CD4-positive, alpha-beta T cell treated with Interleukin-2 at 100 ng/mL for 4 hours (primary cell): ENCODE results near the gene ARHGEF40.
"Not testable (repeated sequence)": the region's sequence is repeated elsewhere in the genome, so short reads cannot be mapped to it uniquely, and the experiment has no call there.

Source experiments
- DNase-seq: peaks from one replicate; pipeline ENCODE4 v3.0.0-alpha.2; 2020; ENCODE audit warnings: low spot score

Gene ARHGEF40

GRCh38 chr14:21039585-21040369, 30.3 kb upstream of the ARHGEF40 start:
- DNase-seq, result peak; percentile 49

GRCh38 chr14:21040370-21040925, 29.7 kb upstream of the ARHGEF40 start:
- DNase-seq, result no peak

GRCh38 chr14:21040941-21041340, 29.2 kb upstream of the ARHGEF40 start:
- DNase-seq, result not testable (repeated sequence)

DNA sequence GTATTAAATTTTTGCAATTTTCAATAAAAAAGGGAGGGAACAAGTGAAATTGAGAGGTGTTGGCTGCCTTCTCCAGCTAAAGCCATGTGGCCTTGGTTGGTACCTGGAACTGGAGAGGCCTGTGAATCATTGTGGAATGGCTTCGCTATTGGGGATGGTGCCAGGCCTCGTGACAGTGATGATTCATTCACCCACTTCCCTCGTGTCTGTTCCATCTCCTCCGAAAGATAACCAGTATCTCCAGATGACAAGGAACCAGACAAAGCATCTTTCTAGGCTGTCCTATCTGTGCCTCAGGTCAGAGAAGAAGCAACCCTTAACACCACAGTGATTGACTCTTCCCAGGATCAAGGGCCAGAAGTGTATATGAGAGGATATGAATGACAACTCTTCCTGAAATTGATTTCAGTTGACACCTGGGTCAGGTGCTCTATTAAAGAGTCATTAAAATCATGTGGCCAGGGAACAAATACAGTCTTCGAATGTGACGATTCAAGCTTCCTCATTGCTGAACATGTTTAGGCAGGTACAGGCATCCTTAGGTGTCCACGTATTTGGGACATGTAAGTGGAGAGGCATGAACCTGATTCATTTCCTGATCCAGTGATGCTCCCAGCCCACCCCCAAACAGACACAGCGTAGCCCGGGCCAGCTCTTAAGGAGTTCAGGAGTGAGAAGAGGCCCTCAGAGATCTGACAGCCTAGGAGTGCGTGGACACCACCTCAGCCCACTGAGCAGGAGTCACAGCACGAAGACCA, 28.2 kb upstream of the ARHGEF40 start, which contains the start of gene RNASE7:
Gene RNASE7 (plus strand): TSS at position 687 of the 758 bp plus-strand sequence. CDS start 631 bp downstream, outside the sequence.
- DNase-seq, result no peak

- no peak for DNase-seq
These were observed 27.2 kb upstream of the ARHGEF40 start for GRCh38 chr14:21042918-21043317.

GRCh38 chr14:21043387-21043973, 26.6 kb upstream of the ARHGEF40 start:
- DNase-seq, result no peak

GRCh38 chr14:21043974-21044618, 26.0 kb upstream of the ARHGEF40 start:
- DNase-seq, result no peak

DNA sequence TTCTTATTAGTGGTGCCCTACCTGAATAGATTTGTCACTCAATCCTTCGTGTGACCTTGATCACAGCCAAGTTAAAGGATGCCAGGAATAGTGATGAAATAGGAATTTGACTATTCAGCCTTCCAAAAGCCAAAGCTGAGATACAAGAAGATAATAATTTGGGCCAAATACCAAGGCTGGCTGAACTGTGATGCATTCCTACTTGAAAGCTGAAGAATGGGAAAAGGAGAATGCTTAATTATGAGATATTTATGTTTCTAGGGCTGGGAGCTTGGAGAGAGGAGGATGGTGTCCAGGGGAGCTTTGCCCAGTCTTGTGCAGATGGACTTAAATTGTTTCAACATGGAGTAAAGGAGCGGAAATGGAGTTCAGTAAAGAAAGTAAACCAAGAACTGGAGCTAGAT, 22.7 kb upstream of the ARHGEF40 start:
- no peak for DNase-seq

- DNase-seq, result no peak
These were observed 21.5 kb upstream of the ARHGEF40 start for GRCh38 chr14:21048638-21049037.

DNA sequence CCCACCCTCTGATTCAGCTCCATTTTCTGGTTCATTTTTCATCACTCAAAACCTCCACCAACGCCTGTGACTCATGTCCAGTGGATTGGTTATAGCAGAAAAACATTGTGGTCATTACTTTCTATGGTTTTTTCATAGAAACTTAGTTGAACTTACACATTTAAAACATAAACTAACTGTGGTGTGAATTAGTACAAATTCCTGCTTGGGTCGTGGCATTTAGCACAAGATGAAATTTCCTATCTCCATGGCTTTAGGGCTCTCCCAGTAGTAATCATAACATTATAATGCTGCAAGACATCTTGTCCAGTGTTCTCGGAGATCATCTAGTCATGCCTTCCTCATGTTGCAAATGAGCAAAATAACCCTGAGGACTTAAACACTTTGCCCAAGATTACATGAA, 20.8 kb upstream of the ARHGEF40 start:
- DNase-seq, result no peak

DNA sequence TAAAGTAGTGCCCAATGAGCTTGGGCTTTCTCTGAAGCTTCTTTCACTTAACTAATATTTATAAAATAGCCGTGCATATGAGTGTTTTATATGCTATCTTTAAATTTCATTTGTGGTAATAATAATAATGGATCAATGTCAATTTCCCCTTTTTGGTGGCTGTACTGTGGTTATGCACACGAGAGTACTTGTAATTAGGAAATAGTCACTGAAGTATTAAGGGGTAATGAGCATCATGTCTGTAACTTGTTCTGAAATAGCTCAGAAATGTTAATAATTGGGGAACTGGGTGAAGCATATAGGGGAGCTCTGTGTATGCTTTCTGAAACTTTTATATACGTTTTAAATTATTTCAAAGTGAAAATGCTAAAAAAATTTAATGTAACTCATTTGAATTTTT, 19.5 kb upstream of the ARHGEF40 start:
- no peak for DNase-seq

DNA sequence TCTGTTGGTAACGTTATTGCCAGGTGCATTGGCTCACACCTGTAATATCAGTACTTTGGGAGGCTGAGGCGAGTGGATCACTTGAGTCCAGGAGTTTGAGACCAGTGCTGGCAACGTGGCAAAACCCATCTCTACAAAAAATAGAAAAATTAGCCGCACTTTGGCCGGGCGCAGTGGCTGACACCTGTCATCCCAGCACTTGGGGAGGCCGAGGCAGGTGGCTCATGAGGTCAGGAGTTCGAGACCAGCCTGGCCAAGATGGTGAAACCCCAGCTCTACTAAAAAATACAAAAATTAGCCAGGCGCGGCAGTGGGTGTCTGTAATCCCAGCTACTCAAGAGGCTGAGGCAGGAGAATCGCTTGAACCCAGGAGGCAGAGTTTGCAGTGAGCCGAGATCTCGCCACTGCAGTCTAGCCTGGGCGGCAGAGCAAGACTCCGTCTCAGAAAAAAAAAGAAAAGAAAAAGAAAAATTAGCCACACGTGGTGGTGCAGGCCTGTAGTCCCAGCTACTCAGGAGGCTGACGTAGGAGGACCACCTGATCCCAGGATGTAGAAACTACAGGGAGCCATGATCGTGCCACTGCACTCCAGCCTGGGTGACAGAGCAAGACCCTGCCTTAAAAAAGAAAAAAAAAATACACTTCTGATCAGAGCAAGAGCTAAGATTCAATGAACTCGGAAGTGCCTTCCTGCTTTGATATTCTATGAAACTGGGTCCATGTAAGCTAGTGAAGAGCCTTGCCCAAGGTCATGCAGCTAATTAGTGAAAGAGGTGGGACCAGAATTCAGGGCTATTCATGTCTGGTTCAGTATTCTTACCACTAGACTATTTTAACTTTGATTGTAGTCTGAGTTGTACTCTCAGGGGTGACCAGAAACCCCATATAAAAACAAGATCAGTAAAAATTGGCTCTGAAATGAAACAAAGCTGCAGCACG, 16.7 kb upstream of the ARHGEF40 start:
- no peak for DNase-seq

- no peak for DNase-seq
These were observed 15.9 kb upstream of the ARHGEF40 start for GRCh38 chr14:21054123-21054767.

GRCh38 chr14:21054768-21055145, 15.3 kb upstream of the ARHGEF40 start:
- DNase-seq, result no peak

- DNase-seq, result no peak
These were observed 14.5 kb upstream of the ARHGEF40 start for GRCh38 chr14:21055432-21056117.

GRCh38 chr14:21056520-21057163, 13.5 kb upstream of the ARHGEF40 start:
- no peak for DNase-seq

GRCh38 chr14:21057803-21058675, 12.1 kb upstream of the ARHGEF40 start, which contains the start of gene RNASE8:
Gene RNASE8, plus strand, starts transcription at chr14:21057822. Its CDS starts 71 bp downstream, at chr14:21057893.
- DNase-seq, result no peak

- DNase-seq, result no peak
These were observed 11.2 kb upstream of the ARHGEF40 start for GRCh38 chr14:21058903-21059302.
